Measurements from ENCODE around the gene AAR2.

- TF ChIP-seq, protein P1, sequence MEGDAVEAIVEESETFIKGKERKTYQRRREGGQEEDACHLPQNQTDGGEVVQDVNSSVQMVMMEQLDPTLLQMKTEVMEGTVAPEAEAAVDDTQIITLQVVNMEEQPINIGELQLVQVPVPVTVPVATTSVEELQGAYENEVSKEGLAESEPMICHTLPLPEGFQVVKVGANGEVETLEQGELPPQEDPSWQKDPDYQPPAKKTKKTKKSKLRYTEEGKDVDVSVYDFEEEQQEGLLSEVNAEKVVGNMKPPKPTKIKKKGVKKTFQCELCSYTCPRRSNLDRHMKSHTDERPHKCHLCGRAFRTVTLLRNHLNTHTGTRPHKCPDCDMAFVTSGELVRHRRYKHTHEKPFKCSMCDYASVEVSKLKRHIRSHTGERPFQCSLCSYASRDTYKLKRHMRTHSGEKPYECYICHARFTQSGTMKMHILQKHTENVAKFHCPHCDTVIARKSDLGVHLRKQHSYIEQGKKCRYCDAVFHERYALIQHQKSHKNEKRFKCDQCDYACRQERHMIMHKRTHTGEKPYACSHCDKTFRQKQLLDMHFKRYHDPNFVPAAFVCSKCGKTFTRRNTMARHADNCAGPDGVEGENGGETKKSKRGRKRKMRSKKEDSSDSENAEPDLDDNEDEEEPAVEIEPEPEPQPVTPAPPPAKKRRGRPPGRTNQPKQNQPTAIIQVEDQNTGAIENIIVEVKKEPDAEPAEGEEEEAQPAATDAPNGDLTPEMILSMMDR (IDR thresholded peaks at IDR 0.05; ENCODE audit: borderline replicate concordance, extremely low read depth, low read length, poor library complexity, severe bottlenecking) = no peak
- TF ChIP-seq EZH2 (IDR thresholded peaks at IDR 0.05; ENCODE audit: borderline replicate concordance, low read depth, low read length, severe bottlenecking) = no peak
Measured at GRCh38 chr20:36305602-36306551, 69.6 kb downstream of the AAR2 start, which contains the start of gene DLGAP4.

Measured in DND-41 (cell line).